ENCODE results near the gene APEH.

- TF ChIP-seq, protein P1, sequence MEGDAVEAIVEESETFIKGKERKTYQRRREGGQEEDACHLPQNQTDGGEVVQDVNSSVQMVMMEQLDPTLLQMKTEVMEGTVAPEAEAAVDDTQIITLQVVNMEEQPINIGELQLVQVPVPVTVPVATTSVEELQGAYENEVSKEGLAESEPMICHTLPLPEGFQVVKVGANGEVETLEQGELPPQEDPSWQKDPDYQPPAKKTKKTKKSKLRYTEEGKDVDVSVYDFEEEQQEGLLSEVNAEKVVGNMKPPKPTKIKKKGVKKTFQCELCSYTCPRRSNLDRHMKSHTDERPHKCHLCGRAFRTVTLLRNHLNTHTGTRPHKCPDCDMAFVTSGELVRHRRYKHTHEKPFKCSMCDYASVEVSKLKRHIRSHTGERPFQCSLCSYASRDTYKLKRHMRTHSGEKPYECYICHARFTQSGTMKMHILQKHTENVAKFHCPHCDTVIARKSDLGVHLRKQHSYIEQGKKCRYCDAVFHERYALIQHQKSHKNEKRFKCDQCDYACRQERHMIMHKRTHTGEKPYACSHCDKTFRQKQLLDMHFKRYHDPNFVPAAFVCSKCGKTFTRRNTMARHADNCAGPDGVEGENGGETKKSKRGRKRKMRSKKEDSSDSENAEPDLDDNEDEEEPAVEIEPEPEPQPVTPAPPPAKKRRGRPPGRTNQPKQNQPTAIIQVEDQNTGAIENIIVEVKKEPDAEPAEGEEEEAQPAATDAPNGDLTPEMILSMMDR (IDR thresholded peaks at IDR 0.05): no peak
- TF ChIP-seq POLR2A (IDR thresholded peaks at IDR 0.05): no peak
These were observed 29.5 kb upstream of the APEH start for GRCh38 chr3:49644684-49645083.

Data from adrenal gland (tissue), 5 donors.